ENCODE measurements around the gene VWA7. TPM values are rescaled to one million over a fixed set of nuclear protein-coding genes. Genes with fewer than 3 reads are reported as not detected.
"Not testable (repeated sequence)": the region's sequence is repeated elsewhere in the genome, so short reads cannot be mapped to it uniquely, and the experiment has no call there.

The VWA7 gene
- total RNA-seq (2012; rRNA removed) = 0.22 and 0.25 TPM in 2 replicates

DNA sequence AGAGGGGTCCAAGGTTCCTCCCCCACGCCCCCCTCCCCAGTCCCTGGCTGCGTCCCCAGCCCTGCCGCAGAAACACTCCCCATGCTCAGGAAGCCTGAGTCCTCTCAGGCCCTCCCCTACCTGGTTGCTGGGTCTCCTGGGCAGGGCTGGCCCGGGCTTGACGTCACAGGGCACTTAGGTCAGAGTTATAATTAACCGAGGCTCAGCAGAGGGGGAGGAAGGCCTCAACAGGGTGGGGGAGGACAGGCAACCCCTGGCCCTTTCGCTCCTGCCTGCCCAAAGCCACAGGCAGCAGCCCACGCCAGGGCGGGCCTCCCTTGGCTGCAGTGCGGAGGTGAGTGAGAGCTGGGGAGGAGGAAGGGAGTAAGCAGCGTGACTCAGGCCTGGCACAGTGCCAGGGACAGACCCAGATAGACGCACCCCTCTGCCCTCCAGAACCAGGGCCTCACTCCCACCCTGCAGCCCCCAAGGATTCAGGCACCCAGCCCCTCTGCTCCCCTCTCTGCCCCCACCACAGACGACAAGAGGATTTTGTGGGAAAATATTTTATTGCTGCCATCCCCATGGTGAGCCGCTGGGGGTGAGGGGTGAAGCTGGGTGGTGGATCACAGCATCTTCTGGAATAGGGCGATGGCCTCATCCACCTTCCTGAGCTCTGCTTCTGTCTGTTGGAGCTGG, at the start of gene VWA7:
TSS of gene VWA7 (minus strand) at position 340 of the 678 bp plus-strand sequence. CDS start 549 bp downstream, outside the sequence.
- peak within 1 kb of the TSS; percentile 48 for H3K4me3 ChIP-seq (ENCODE audit: low read length)
- peak within 1 kb of the TSS; percentile 71 for H3K4me2 ChIP-seq (ENCODE audit: low read length)
- H3K9ac ChIP-seq (ENCODE audit: low read depth, low read length) = peak within 1 kb of the TSS; percentile 37

GRCh38 chr6:31826793-31827285, 49.7 kb upstream of the VWA7 start:
- Histone ChIP-seq H3K36me3 (ENCODE audit: insufficient read depth, low read length) (no peaks in the 10 kb centered on the region), H3K9ac (ENCODE audit: low read depth, low read length) (peak overlapping the region; percentile 89), H3K27me3 (ENCODE audit: control insufficient read depth, insufficient read depth, low read length) (no peaks in the 10 kb centered on the region), H3K4me3 (ENCODE audit: low read length) (peak overlapping the region; percentile 81), H3K4me2 (ENCODE audit: low read length) (peak overlapping the region; percentile 90), H3K4me1 (ENCODE audit: control insufficient read depth, insufficient read depth, low read length) (peaks cover 25% of the 10 kb centered on the region), H3K9me3 (replicated peaks; ENCODE audit: low read length) (no peaks in the 10 kb centered on the region)

More for the DNA sequence above, at the start of gene VWA7:
- H3K36me3 ChIP-seq (ENCODE audit: insufficient read depth, low read length) = peaks cover 42% of the 10 kb centered on the region
- H3K9me3 ChIP-seq (replicated peaks; ENCODE audit: low read length) = no peaks in the 10 kb centered on the region
- no peaks in the 10 kb centered on the region for H3K27me3 ChIP-seq (ENCODE audit: control insufficient read depth, insufficient read depth, low read length)
- H3K4me1 ChIP-seq (ENCODE audit: control insufficient read depth, insufficient read depth, low read length) = peaks cover 15% of the 10 kb centered on the region

DNA sequence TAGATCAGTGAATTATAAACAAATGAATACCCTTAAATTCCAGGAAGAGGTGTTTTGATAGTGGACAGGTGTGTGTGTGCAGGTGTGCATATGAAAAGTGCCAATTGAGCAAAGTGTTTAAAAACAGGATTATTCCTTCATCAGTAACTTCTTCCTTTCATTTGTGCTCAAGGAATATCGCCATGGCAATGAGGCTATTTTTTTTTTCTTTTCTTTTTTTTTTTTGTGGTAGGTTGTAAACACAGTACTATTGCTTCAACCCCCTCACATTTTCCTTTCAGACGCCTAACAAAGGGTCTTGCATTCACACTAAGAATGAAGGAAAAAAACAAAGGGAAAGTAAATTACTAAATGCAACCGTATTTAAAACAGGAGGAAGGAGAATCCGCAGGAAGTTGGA, 48.4 kb upstream of the VWA7 start:
- H3K4me3 ChIP-seq (ENCODE audit: low read length) = no peak overlapping the region
- no peaks in the 10 kb centered on the region for H3K9me3 ChIP-seq (replicated peaks; ENCODE audit: low read length)
- peaks cover 22% of the 10 kb centered on the region for H3K4me1 ChIP-seq (ENCODE audit: control insufficient read depth, insufficient read depth, low read length)
- no peaks in the 10 kb centered on the region for H3K27me3 ChIP-seq (ENCODE audit: control insufficient read depth, insufficient read depth, low read length)
- H3K9ac ChIP-seq (ENCODE audit: low read depth, low read length) = no peak overlapping the region
- H3K4me2 ChIP-seq (ENCODE audit: low read length) = no peak overlapping the region
- H3K36me3 ChIP-seq (ENCODE audit: insufficient read depth, low read length) = no peaks in the 10 kb centered on the region

DNA sequence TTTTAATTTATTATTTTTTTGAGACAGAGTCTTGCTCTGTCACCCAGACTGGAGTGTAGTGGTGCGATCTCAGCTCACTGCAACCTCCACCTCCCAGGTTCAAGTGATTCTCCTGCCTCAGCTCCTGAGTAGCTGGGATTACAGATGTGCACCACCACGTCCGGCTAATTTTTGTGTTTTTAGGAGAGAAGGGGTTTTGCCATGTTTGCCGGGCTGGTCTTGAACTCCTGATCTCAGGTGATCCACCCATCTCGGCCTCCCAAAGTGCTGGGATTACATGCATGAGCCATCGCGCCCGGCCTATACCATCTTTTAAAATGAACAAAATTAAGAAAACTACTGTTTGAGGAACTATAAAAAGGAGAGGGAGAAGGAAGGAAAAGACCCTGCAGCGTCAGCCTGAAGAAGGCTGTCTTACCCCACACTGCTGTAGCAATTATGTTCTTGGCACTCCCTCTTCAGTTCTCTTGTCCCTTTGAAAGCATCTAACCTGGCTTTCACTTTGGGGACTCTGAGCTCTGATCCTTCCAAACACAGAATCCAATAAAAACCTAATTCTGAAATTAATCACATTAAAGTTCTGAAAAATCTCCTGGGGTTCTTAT, 46.6 kb upstream of the VWA7 start:
- H3K27me3 ChIP-seq (ENCODE audit: control insufficient read depth, insufficient read depth, low read length); H3K9ac ChIP-seq (ENCODE audit: low read depth, low read length); H3K9me3 ChIP-seq (replicated peaks; ENCODE audit: low read length); H3K36me3 ChIP-seq (ENCODE audit: insufficient read depth, low read length); H3K4me2 ChIP-seq (ENCODE audit: low read length); H3K4me3 ChIP-seq (ENCODE audit: low read length): not testable (repeated sequence)
- peaks cover 26% of the 10 kb centered on the region for H3K4me1 ChIP-seq (ENCODE audit: control insufficient read depth, insufficient read depth, low read length)

GRCh38 chr6:31822036-31822821, 45.1 kb upstream of the VWA7 start:
- peak overlapping the region; percentile 92 for H3K9ac ChIP-seq (ENCODE audit: low read depth, low read length)
- H3K4me1 ChIP-seq (ENCODE audit: control insufficient read depth, insufficient read depth, low read length) = peaks cover 39% of the 10 kb centered on the region

GRCh38 chr6:31821301-31822035, 44.3 kb upstream of the VWA7 start:
- Histone ChIP-seq H3K4me1 (ENCODE audit: control insufficient read depth, insufficient read depth, low read length) (peaks cover 34% of the 10 kb centered on the region), H3K4me2 (ENCODE audit: low read length) (peak overlapping the region; percentile 94), H3K27me3 (ENCODE audit: control insufficient read depth, insufficient read depth, low read length) (no peaks in the 10 kb centered on the region), H3K9ac (ENCODE audit: low read depth, low read length) (peak overlapping the region; percentile 92), H3K36me3 (ENCODE audit: insufficient read depth, low read length) (no peaks in the 10 kb centered on the region), H3K9me3 (replicated peaks; ENCODE audit: low read length) (no peaks in the 10 kb centered on the region), H3K4me3 (ENCODE audit: low read length) (peak overlapping the region; percentile 79)

More at GRCh38 chr6:31822036-31822821, 45.1 kb upstream of the VWA7 start:
- Histone ChIP-seq H3K9me3 (replicated peaks; ENCODE audit: low read length) (no peaks in the 10 kb centered on the region), H3K27me3 (ENCODE audit: control insufficient read depth, insufficient read depth, low read length) (no peaks in the 10 kb centered on the region), H3K36me3 (ENCODE audit: insufficient read depth, low read length) (no peaks in the 10 kb centered on the region), H3K4me2 (ENCODE audit: low read length) (peak overlapping the region; percentile 94), H3K4me3 (ENCODE audit: low read length) (peak overlapping the region; percentile 79)

DNA sequence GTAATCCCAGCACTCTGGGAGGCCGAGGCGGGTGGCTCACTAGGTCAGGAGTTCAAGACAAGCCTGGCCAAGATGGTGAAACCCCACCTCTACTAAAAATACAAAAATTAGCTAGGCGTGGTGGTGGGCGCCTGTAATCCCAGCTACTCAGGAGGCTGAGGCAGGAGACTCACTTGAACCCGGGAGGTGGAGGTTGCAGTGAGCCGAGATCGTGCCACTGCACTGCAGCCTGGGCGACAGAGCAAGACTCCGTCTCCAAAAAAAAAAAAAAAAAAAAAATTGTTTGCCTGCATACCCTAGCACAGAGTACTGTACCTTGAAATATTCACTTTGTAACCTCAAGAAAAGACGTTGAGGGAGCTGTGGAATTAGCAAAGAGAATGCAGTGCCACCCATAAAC, 43.3 kb upstream of the VWA7 start:
- not testable (repeated sequence) for H3K27me3 ChIP-seq (ENCODE audit: control insufficient read depth, insufficient read depth, low read length); H3K36me3 ChIP-seq (ENCODE audit: insufficient read depth, low read length); H3K9me3 ChIP-seq (replicated peaks; ENCODE audit: low read length); H3K4me3 ChIP-seq (ENCODE audit: low read length); H3K9ac ChIP-seq (ENCODE audit: low read depth, low read length); H3K4me2 ChIP-seq (ENCODE audit: low read length)
- peaks cover 32% of the 10 kb centered on the region for H3K4me1 ChIP-seq (ENCODE audit: control insufficient read depth, insufficient read depth, low read length)

GRCh38 chr6:31819871-31820299, 42.8 kb upstream of the VWA7 start:
- Histone ChIP-seq H3K27me3 (ENCODE audit: control insufficient read depth, insufficient read depth, low read length) (no peaks in the 10 kb centered on the region), H3K9ac (ENCODE audit: low read depth, low read length) (no peak overlapping the region), H3K4me1 (ENCODE audit: control insufficient read depth, insufficient read depth, low read length) (peaks cover 32% of the 10 kb centered on the region), H3K4me2 (ENCODE audit: low read length) (no peak overlapping the region), H3K36me3 (ENCODE audit: insufficient read depth, low read length) (no peaks in the 10 kb centered on the region), H3K9me3 (replicated peaks; ENCODE audit: low read length) (no peaks in the 10 kb centered on the region), H3K4me3 (ENCODE audit: low read length) (no peak overlapping the region)

DNA sequence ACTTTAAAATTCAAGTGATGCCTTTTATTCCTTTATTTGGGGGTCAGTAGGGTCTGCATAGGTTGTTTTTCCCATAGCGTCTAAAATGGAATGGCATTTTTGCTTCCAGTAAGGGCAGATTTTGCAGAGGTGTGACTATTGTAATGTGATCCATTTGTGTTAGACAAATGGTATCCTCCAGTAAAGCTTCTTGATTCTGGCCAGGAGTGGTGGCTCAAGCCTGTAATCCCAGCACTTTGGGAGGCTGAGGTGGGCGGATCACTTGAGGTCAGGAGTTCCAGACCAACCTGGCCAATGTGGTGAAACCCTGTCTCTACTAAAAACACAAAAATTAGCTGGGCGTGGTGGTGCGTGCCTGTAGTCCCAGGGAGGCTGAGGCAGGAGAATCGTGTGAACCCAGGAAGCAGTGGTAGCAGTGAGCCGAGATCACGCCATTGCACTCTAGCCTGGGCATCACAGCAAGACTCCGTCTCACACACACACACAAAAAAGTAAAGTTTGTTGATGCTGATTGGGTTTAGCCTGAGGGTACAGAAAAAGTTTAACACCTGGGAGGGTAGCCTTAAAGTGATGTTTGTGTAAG, 40.9 kb upstream of the VWA7 start:
- Histone ChIP-seq H3K4me1 (ENCODE audit: control insufficient read depth, insufficient read depth, low read length) (peaks cover 38% of the 10 kb centered on the region), H3K4me3 (ENCODE audit: low read length) (peak overlapping the region; percentile 67), H3K4me2 (ENCODE audit: low read length) (peak overlapping the region; percentile 85)
- H3K9me3 ChIP-seq (replicated peaks; ENCODE audit: low read length); H3K27me3 ChIP-seq (ENCODE audit: control insufficient read depth, insufficient read depth, low read length); H3K9ac ChIP-seq (ENCODE audit: low read depth, low read length); H3K36me3 ChIP-seq (ENCODE audit: insufficient read depth, low read length): not testable (repeated sequence)

GRCh38 chr6:31817133-31817928, 40.2 kb upstream of the VWA7 start:
- H3K36me3 ChIP-seq (ENCODE audit: insufficient read depth, low read length); H3K9me3 ChIP-seq (replicated peaks; ENCODE audit: low read length); H3K27me3 ChIP-seq (ENCODE audit: control insufficient read depth, insufficient read depth, low read length): not testable (repeated sequence)
- peak overlapping the region; percentile 85 for H3K4me2 ChIP-seq (ENCODE audit: low read length)
- peak overlapping the region; percentile 67 for H3K4me3 ChIP-seq (ENCODE audit: low read length)
- peaks cover 33% of the 10 kb centered on the region for H3K4me1 ChIP-seq (ENCODE audit: control insufficient read depth, insufficient read depth, low read length)
- peak overlapping the region; percentile 28 for H3K9ac ChIP-seq (ENCODE audit: low read depth, low read length)
